Uterus (tissue), 2 donors: Measurements from ENCODE around the gene CELF4.

ENCODE experiments used
- CTCF ChIP-seq, 4 experiments: fragments of 200-600 bp in 2 of 4; fragments of 450-650 bp in 2 of 4; sonication (generic) in 2 of 4; IDR thresholded peaks; one replicate each; pipeline ENCODE4 v1.5.1; 2016 to 2019; ENCODE audit warnings: antibody characterized with exemption in 4 of 4, mild to moderate bottlenecking in 2 of 4, moderate library complexity in 1 of 4
- POLR2A ChIP-seq, 2 donors: fragments of 450-650 bp; IDR thresholded peaks; one replicate each; pipeline ENCODE4 v1.6.1; 2016; ENCODE audit warnings: antibody characterized with exemption in 2 of 2, mild to moderate bottlenecking in 1 of 2, moderate library complexity in 1 of 2

DNA sequence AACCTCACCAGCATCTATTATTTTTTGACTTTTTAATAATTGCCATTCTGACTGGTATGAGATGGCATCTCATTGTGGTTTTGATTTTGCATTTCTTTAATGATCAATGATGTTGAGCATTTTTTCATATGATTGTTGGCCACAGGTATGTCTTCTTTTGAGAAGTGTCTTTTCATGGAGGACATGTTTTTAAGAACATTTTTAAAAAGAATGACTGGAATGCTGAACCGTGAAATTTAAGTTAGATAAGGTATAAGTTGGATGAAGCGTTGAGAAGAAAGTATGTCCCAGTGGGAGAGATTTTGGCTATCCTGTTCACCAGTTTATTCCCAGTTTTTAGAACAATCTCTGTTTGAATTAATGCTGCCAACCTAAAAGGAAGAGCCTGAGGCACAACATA is 365.9 kb downstream of the CELF4 start:
- TF ChIP-seq CTCF (IDR thresholded peaks at IDR 0.05) = no peak
- no peak for TF ChIP-seq POLR2A (IDR thresholded peaks at IDR 0.05)
